WTC11 (cell line): Measurements from ENCODE around the gene GPATCH2L.

Source experiments
- CBFB ChIP-seq: sonication (generic); formaldehyde crosslinking; IDR thresholded peaks from 2 replicates; pipeline ENCODE4 v1.8.1; 2022; ENCODE audit warnings: mild to moderate bottlenecking, low read depth, missing genetic modification reagents
- IRF2 ChIP-seq: sonication (generic); formaldehyde crosslinking; IDR thresholded peaks from 2 replicates; pipeline ENCODE4 v1.8.0; 2022; ENCODE audit warnings: low read depth, missing genetic modification reagents, borderline replicate concordance
- JUN ChIP-seq: sonication (generic); formaldehyde crosslinking; IDR thresholded peaks from 2 replicates; pipeline ENCODE4 v1.8.0; 2023; ENCODE audit warnings: mild to moderate bottlenecking, missing genetic modification reagents
- MYBL2 ChIP-seq: sonication (generic); formaldehyde crosslinking; IDR thresholded peaks from 2 replicates; pipeline ENCODE4 v1.8.1; 2023; ENCODE audit warnings: mild to moderate bottlenecking, moderate library complexity, missing genetic modification reagents
- TP53 ChIP-seq: sonication (generic); formaldehyde crosslinking; IDR thresholded peaks from 2 replicates; pipeline ENCODE4 v1.8.1; 2023; ENCODE audit warnings: mild to moderate bottlenecking, missing genetic modification reagents
- USF1 ChIP-seq: sonication (generic); formaldehyde crosslinking; IDR thresholded peaks from 2 replicates; pipeline ENCODE4 v1.8.0; 2022; ENCODE audit warnings: mild to moderate bottlenecking, missing genetic modification reagents
- USF2 ChIP-seq: sonication (generic); formaldehyde crosslinking; IDR thresholded peaks from 2 replicates; pipeline ENCODE4 v1.8.1; 2023; ENCODE audit warnings: mild to moderate bottlenecking, missing genetic modification reagents, moderate library complexity
- ZNF232 ChIP-seq: sonication (generic); formaldehyde crosslinking; IDR thresholded peaks from 2 replicates; pipeline ENCODE4 v1.8.0; 2022; ENCODE audit warnings: mild to moderate bottlenecking, missing genetic modification reagents
- TF ChIP-seq, protein P1 (sequence below): fragments of 200-600 bp; IDR thresholded peaks from 2 replicates; pipeline ENCODE4 v1.8.0; 2022; ENCODE audit warnings: antibody characterized with exemption

DNA sequence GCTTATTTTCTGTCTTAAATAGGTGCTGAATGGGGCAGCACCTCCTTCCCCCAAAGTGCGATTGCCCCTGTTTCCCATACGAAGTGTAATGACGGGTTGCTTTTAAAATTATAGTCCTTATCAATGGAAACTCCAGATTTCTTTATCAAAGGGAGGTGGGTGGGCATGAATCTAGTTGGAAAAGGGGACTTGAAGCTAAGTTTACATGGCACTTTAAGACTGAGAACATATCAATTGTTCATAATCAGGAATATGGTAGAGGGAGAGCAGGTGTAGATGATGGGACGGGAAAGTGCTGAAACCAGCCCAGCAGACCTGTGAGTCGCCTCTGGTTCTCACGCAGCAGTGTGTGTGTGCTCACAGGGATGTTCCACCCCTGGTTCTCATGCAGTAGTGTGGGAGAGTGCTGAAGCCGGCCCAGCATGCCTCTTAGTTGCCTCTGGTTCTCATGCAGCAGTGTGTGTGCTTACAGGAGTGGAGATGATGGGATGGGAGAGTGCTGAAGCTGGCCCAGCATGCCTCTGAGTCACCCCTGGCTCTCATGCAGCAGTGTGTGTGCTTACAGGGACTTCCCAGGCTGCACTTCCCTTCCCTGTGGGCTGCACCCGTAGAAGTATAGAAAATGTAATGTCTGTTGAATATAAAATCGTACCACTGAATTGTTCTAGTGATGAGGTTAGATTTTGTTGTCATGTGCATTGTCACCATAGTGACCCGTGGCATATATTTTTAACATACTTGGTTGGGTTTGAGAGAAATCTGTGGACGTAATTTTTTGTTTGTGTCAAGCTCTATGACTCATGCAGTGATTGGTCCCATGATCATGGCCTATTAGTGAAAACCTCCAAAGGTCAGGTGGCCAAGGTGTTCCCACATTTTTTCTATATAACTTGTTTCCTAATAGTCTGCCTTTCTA lies 51.6 kb downstream of the GPATCH2L start:
- TF ChIP-seq IRF2 (CRISPR knock-in tag) (no peak), USF2 (CRISPR knock-in tag) (no peak), TP53 (CRISPR knock-in tag) (no peak), MYBL2 (no peak), CBFB (no peak), USF1 (CRISPR knock-in tag) (no peak), JUN (CRISPR knock-in tag) (no peak), ZNF232 (CRISPR knock-in tag) (no peak)
- TF ChIP-seq, protein P1, sequence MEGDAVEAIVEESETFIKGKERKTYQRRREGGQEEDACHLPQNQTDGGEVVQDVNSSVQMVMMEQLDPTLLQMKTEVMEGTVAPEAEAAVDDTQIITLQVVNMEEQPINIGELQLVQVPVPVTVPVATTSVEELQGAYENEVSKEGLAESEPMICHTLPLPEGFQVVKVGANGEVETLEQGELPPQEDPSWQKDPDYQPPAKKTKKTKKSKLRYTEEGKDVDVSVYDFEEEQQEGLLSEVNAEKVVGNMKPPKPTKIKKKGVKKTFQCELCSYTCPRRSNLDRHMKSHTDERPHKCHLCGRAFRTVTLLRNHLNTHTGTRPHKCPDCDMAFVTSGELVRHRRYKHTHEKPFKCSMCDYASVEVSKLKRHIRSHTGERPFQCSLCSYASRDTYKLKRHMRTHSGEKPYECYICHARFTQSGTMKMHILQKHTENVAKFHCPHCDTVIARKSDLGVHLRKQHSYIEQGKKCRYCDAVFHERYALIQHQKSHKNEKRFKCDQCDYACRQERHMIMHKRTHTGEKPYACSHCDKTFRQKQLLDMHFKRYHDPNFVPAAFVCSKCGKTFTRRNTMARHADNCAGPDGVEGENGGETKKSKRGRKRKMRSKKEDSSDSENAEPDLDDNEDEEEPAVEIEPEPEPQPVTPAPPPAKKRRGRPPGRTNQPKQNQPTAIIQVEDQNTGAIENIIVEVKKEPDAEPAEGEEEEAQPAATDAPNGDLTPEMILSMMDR, result no peak
